GM21423 (cell line): ENCODE measurements around the gene P3H1.
"Not testable (repeated sequence)": the region's sequence is repeated elsewhere in the genome, so short reads cannot be mapped to it uniquely, and the experiment has no call there.

Experiments
- ATAC-seq: cut with Tn5 transposase; IDR thresholded peaks from one replicate; pipeline ENCODE4 v1.9.1; 2021; ENCODE audit warnings: mild to moderate bottlenecking, moderate library complexity; ENCODE audit not compliant: unreplicated experiment

P3H1 gene

DNA sequence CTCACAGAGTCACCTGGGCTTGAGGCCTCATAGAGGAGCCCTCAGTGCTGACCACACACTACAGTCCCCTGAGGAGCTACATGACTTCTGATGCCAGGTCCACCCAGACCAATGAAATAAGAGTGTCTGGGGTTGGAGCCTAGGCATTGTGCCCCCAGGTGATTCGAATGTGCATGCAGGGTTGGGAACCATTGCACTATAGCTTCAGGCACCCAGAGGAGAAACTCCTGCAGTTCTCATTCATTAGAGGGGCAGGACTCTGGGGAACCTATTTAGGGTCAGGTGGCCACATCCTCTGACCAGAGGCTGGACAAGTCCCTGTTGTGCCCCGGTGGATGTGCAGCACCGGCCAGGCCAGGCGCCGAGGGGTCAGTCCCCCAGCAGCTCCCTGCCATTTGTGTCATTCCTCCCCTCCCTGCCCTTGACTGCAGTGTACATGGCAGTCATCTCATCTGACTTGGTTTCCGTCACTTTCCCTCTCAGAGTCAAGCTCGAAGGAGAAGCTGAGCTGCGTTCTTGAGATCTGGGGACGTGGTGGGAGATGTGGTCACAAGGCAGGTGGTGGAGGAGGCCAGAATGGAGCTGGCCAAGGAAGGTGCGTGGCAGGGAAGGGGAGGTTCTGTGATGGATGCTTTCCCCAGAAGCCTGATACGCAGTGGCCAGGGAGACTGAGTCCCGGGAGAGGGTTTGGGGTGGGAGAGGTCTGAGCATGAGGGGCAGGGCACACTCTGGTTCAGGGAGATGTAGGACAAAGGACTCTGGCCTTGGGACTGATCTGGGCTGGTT, 33.2 kb downstream of the P3H1 start:
- no peak for ATAC-seq

- no peak for ATAC-seq
These were observed 34.6 kb downstream of the P3H1 start for GRCh38 chr1:42732126-42732680.

DNA sequence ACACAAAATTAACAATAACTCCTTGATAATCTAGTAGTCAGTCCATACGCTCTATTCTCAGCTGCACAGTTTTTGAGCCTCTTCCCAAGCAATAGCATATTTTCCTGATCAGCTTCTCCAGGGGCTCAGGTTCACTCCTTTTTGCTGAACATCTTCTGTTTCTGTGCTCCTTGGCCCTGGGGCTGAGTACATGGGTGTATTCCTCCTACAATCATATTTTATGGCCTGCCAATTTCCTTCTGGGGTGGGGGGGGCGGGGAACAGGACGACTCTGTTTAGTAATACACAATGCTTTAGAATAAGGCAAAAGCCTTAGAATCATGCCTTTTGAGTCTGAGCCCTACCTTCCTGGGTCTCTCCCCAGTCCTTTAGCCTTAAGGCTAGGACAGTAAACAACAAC, 35.2 kb downstream of the P3H1 start:
- ATAC-seq = no peak

GRCh38 chr1:42730988-42731387, 35.8 kb downstream of the P3H1 start:
- ATAC-seq = no peak

- ATAC-seq = no peak
These were observed 36.8 kb downstream of the P3H1 start for GRCh38 chr1:42730002-42730401.

DNA sequence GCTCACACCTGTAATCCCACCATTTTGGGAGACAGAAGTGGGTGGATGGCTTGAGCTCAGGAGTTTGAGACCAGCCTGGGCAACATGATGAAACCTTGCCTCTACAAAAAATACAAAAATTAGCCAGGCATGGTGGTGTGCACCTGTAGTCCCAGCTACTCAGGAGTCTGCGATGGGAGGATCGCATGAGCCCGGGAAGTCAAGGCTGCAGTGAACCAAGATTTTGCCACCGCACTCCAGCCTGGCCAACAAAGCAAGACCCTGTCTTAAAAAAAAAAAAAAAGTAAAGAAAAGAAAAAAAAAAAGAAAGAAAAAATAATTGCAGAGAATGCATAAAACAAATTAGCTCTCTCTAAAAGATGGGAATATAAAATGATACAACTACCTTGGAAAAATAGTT, 41.0 kb downstream of the P3H1 start:
- not testable (repeated sequence) for ATAC-seq

DNA sequence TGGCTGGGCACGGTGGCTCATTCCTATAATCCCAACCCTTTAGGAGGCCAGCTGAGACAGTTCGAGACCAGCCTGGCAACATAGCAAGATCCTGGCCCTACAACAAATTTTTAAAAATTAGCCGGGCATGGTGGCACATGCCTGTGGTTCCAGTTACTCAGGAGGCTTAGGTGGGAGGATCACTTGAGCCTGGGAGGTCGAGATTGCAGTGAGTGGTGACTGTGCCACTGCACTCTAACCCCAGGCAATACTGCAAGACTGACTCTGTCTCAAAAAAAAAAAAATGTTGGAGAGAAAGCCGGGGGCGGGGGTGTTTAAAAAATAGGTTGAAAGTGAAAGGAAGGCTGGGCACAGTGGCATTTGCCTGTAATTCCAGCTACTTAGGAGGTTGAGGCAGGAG, 43.3 kb downstream of the P3H1 start:
- ATAC-seq = no peak

- not testable (repeated sequence) for ATAC-seq
These were observed 44.4 kb downstream of the P3H1 start for GRCh38 chr1:42722403-42722802.

DNA sequence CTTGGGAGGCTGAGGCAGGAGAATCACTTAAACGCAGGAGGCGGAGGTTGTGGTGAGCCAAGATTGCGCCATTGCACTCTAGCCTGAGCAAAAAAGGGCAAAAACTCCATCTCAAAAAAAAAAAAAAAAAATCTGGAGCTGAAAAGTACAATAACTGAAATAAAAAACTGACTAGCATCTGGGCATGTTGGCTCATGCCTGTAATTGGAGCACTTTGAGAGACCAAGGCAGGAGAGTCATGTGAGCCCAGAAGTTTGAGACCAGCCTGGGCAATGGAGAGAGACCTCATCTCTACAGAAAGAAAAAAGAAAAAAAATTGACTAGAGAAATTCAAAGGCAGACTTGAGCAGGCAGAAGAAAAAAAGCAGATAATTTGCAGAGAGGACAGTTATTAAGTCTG, 44.9 kb downstream of the P3H1 start:
- ATAC-seq = no peak

DNA sequence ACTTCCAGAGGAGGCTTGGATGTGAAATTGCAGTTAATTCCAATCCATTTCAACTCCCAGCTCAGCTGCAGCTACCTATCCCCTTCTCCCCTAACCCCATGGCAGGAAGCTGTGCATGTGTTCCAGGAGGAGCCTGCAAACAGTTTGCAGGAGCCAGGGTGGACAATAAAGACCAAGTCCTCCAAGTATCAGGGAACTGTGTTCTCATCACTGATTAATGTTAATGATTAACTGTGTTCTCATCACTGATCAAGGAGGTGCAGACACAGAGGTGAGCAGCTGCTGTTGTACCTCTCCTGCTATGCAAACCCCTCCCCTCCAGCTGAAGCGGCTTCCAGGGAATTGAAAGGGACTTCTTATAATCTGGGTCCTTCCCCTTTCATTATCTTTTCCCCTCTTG, 46.0 kb downstream of the P3H1 start:
- no peak for ATAC-seq

DNA sequence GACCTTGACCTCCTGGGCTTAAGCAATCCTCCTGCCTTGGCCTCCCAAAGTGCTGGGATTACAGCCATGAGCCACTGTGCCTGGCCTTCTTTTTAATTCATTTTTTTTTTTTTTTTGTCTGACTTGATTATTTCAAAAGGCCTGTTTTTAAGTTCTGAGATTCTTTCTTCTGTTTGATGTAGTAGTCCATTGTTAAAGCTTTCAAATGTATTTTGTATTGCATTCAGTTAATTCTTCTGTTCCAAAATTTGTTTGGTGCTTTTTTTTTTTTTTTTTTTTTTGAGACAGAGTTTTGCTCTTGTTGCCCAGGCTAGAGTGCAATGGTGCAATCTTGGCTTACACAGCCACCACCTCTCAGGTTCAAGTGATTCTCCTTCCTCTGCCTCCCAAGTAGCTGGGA, 52.4 kb downstream of the P3H1 start:
- not testable (repeated sequence) for ATAC-seq

DNA sequence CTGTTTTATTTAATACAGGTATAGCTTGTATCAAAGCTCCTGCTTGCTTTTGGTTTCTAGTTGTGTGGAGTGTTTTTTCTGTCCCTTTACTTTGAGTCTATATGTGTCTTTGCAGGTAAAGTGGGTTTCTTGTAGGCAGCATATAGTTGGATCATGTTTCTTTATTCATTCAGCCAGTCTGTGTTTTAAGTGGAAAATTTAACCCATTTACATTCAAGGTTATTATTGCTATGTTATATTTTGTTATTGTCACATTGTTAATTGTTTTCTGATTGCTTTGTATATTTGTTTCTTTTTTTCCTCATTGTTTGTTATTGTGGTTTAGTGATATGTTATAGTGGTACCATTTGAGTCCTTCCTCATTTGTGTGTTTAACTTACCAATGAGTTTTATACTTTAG, 53.5 kb downstream of the P3H1 start:
- no peak for ATAC-seq

DNA sequence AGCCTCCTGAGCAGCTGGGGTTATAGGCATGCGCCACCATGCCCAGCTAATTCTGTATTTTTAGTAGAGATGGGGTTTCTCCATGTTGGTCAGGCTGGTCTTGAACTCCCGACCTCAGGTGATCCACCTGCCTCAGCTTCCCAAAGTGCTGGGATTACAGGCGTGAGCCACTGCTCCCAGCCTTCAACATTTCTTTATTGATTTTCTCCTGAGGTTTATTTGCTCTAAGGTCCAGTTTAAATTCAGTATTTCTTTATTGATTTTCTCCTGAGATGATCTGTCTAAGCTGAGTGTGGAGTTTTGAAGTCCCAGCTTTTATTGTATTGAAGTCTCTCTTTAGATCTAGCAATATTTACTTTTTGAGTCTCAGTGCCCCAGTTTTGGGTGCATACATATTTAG, 54.0 kb downstream of the P3H1 start:
- ATAC-seq = not testable (repeated sequence)

GRCh38 chr1:42703888-42704464, 62.9 kb downstream of the P3H1 start:
- ATAC-seq = no peak

GRCh38 chr1:42700006-42700405, 66.8 kb downstream of the P3H1 start:
- no peak for ATAC-seq

DNA sequence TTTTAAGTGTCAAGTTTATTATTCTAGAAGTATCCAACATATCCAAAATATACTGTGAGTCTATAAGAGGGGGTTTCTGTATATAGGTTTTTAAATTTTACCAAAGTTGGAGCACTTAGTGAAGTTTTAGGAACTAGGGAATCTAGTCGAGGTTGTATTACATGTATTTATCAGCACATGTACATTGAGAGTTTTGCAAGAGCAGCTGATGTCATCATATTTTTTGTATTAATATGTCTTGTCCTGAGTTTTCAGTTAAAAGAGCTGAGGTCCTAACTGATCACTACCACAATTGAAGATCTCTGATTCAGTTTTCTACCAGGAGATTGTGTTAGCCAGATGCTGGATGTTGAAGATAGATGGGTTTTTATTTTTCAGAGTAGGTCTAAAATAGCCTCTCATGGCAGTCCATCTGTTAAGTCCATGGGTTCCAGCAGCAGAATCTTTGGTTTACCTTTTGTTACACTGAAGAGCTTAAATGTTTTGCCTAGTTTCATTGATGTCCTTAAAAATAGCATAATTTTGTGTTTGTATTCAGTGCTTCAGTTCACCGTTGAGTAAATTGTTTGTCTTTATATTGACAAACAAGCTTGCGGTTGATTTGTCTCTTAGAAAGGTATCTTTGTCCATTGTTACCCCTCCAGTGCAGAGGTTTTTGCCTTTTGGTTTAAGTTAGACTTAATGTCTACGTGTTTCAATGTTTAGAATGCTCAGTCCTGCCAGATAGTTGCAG, 68.6 kb downstream of the P3H1 start:
- no peak for ATAC-seq
